ENCODE results near the gene AURKA.

Gene AURKA

GRCh38 chr20:56392132-56392880 lies at the start of gene AURKA, which contains the start of gene CSTF1:
Gene AURKA, minus strand, starts transcription at chr20:56392215. Its CDS starts 4,018 bp downstream, at chr20:56388197.
Gene CSTF1, plus strand, starts transcription at chr20:56392645. Its CDS starts 2,908 bp downstream, at chr20:56395553.
- FAIRE-seq (peak; percentile 85), DNase-seq (ENCODE audit: insufficient read length, low spot score) (peak; percentile 94)

- FAIRE-seq (peak; percentile 69), DNase-seq (ENCODE audit: insufficient read length, low spot score) (peak; percentile 18)
These were observed 48.5 kb upstream of the AURKA start for GRCh38 chr20:56440346-56441007.

GRCh38 chr20:56439771-56440291 lies 47.8 kb upstream of the AURKA start:
- DNase-seq (ENCODE audit: insufficient read length, low spot score) (no peak), FAIRE-seq (no peak)

- FAIRE-seq (no peak), DNase-seq (ENCODE audit: insufficient read length, low spot score) (no peak)
These were observed 46.3 kb upstream of the AURKA start for GRCh38 chr20:56438284-56438683.

- DNase-seq (ENCODE audit: insufficient read length, low spot score) (no peak), FAIRE-seq (no peak)
These were observed 45.4 kb upstream of the AURKA start for GRCh38 chr20:56437196-56437960.

GRCh38 chr20:56433880-56434255 lies 41.9 kb upstream of the AURKA start:
- FAIRE-seq (no peak), DNase-seq (ENCODE audit: insufficient read length, low spot score) (no peak)

GRCh38 chr20:56433221-56433879 lies 41.3 kb upstream of the AURKA start:
- DNase-seq (ENCODE audit: insufficient read length, low spot score) (no peak), FAIRE-seq (no peak)

GRCh38 chr20:56431471-56431870 lies 39.5 kb upstream of the AURKA start:
- FAIRE-seq (no peak), DNase-seq (ENCODE audit: insufficient read length, low spot score) (no peak)

GRCh38 chr20:56430957-56431356 lies 38.9 kb upstream of the AURKA start:
- no peak for FAIRE-seq
- no peak for DNase-seq (ENCODE audit: insufficient read length, low spot score)

- no peak for DNase-seq (ENCODE audit: insufficient read length, low spot score)
- FAIRE-seq, result no peak
These were observed 38.4 kb upstream of the AURKA start for GRCh38 chr20:56430461-56430860.

GRCh38 chr20:56429941-56430340 lies 37.9 kb upstream of the AURKA start:
- DNase-seq (ENCODE audit: insufficient read length, low spot score) (no peak), FAIRE-seq (peak; percentile 28)

- FAIRE-seq, result no peak
These were observed 37.5 kb upstream of the AURKA start for GRCh38 chr20:56429502-56429901.

GRCh38 chr20:56428881-56429280 lies 36.9 kb upstream of the AURKA start:
- DNase-seq (ENCODE audit: insufficient read length, low spot score) (no peak), FAIRE-seq (no peak)

More at GRCh38 chr20:56429502-56429901, 37.5 kb upstream of the AURKA start:
- no peak for DNase-seq (ENCODE audit: insufficient read length, low spot score)

GRCh38 chr20:56428410-56428809 lies 36.4 kb upstream of the AURKA start:
- DNase-seq (ENCODE audit: insufficient read length, low spot score), result no peak
- FAIRE-seq, result no peak

GRCh38 chr20:56427797-56428196 lies 35.8 kb upstream of the AURKA start:
- no peak for FAIRE-seq
- no peak for DNase-seq (ENCODE audit: insufficient read length, low spot score)

- DNase-seq (ENCODE audit: insufficient read length, low spot score), result no peak
- no peak for FAIRE-seq
These were observed 34.9 kb upstream of the AURKA start for GRCh38 chr20:56426926-56427325.

- DNase-seq (ENCODE audit: insufficient read length, low spot score) (no peak), FAIRE-seq (no peak)
These were observed 34.0 kb upstream of the AURKA start for GRCh38 chr20:56426026-56426425.

- no peak for FAIRE-seq
These were observed 32.9 kb upstream of the AURKA start for GRCh38 chr20:56424931-56425330.

GRCh38 chr20:56423886-56424285 lies 31.9 kb upstream of the AURKA start:
- FAIRE-seq, result no peak
- DNase-seq (ENCODE audit: insufficient read length, low spot score), result no peak

More at GRCh38 chr20:56424931-56425330, 32.9 kb upstream of the AURKA start:
- DNase-seq (ENCODE audit: insufficient read length, low spot score), result no peak

GRCh38 chr20:56423211-56423610 lies 31.2 kb upstream of the AURKA start:
- FAIRE-seq (no peak), DNase-seq (ENCODE audit: insufficient read length, low spot score) (no peak)

GRCh38 chr20:56422824-56423189 lies 30.8 kb upstream of the AURKA start:
- DNase-seq (ENCODE audit: insufficient read length, low spot score) (no peak), FAIRE-seq (no peak)

Measured in GM19239 (cell line).